C4-2B (cell line): ENCODE data around the gene ZBTB25.
A peak's percentile ranks its signal among the peaks of the same experiment; 100 is the strongest.

Source experiments
- CTCF ChIP-seq: fragments of 450-650 bp; conservative IDR thresholded peaks from 2 replicates; pipeline ENCODE4 v1.5.1; 2017; ENCODE audit warnings: mild to moderate bottlenecking
- ZFX ChIP-seq: fragments of 450-650 bp; IDR thresholded peaks from 2 replicates; pipeline ENCODE4 v1.6.1; 2017

GRCh38 chr14:64504897-64505794 is 1.5 kb upstream of the ZBTB25 start:
- TF ChIP-seq CTCF = no peak
- peak; percentile 95 for TF ChIP-seq ZFX
